GM21423 (cell line): ENCODE data around the gene ZNF580.

Source experiments
- ATAC-seq: cut with Tn5 transposase; IDR thresholded peaks from one replicate; pipeline ENCODE4 v1.9.1; 2021; ENCODE audit warnings: mild to moderate bottlenecking, moderate library complexity; ENCODE audit not compliant: unreplicated experiment

The ZNF580 gene

DNA sequence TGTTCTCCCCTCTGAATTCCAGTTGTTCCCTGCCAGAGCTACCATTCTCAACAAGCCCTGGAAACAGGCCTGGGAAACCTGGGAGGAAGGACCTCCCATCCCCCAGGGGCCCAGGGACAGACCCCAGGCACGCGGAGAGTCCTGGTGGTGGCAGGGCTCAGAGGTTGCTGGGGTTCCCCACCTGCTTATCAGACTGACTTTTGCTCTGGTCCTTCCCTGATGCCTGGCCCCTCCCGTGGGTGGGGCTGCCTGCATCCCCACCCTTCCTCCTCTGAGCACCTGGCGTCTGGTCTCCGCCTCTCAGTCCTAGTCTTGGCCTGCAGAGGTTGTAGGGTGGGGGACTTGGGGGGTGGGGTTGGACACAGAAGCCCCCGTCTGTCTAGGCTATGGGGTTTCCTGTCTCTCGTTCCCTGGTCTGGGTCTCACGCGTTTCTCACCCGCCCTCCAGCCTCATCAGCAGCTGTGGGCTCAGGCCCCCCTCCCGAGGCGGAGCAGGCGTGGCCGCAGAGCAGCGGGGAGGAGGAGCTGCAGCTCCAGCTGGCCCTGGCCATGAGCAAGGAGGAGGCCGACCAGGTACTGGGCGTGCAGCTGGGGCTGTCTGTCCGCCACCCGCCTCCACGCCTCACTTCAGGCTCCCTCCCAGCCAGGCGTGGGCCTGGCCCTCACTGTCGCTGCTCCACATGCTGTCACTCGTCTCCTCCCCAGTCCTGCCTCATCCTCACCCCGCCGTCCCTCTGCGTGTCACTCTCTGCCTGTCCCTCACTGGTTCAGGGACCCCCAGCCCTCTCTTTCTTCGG lies 47.8 kb downstream of the ZNF580 start:
- no peak for ATAC-seq

DNA sequence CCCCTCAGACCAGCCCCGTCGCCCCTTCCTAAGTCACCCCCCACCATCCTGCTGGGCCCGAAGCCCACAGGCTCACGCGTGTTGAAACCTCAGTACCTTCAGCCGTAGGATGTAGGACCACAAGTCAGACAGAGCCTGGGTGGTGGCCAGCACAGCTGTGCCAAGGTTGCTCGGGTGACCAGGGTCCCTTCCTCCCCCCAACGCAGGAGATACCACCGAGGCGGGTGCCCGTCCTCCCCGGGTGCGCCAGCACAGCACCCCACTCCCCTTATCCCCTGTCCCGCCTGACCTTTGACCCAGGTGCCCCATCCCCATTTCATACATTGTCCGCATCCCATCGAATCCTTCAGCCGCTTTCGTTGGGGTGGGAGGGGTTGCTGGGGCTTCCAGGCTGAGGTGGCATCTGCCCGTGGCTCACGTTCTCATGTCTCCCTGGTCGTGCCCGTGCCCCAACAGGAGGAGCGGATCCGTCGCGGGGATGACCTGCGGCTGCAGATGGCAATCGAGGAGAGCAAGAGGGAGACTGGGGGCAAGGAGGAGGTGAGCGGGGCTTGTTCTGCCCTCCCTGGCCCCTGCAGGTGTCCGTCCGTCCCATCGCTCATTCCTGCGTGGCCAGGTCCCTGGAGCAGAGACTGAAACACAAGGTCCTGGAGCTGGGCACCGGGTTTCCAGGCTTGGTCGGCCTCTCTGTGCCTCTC lies 48.8 kb downstream of the ZNF580 start:
- no peak for ATAC-seq

DNA sequence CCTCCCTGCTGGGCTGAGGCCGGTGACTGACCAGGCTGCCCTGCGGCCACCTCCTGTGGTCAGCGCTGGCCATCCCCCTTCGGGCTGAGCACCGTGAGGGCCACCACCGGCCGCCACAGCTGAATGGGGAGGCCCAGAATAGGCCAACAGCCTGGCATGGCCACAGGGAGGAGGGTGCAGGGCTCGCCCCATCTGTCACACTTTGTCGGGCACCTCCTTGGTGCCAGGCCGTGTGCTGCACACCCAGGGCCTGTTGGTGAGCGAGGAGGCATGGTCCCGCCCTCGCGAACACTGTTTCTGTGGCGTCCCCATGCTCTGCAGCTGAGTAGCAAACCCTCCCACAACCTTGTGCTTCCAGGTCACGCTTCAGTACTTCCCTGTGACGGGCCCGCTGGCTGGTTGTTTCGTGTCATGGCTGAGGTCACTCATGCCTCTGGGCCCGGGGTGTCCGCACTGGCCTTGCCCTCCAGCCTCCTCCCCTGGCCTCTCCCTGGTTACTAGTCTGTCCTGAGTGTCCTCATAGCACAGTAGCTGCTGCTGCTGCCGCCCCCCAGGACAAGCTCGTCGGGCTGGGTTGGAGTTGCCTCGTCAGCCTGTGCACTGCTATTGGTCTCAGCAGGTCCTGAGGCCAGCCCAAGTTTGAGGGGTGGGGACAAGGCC lies 49.4 kb downstream of the ZNF580 start:
- ATAC-seq = no peak

DNA sequence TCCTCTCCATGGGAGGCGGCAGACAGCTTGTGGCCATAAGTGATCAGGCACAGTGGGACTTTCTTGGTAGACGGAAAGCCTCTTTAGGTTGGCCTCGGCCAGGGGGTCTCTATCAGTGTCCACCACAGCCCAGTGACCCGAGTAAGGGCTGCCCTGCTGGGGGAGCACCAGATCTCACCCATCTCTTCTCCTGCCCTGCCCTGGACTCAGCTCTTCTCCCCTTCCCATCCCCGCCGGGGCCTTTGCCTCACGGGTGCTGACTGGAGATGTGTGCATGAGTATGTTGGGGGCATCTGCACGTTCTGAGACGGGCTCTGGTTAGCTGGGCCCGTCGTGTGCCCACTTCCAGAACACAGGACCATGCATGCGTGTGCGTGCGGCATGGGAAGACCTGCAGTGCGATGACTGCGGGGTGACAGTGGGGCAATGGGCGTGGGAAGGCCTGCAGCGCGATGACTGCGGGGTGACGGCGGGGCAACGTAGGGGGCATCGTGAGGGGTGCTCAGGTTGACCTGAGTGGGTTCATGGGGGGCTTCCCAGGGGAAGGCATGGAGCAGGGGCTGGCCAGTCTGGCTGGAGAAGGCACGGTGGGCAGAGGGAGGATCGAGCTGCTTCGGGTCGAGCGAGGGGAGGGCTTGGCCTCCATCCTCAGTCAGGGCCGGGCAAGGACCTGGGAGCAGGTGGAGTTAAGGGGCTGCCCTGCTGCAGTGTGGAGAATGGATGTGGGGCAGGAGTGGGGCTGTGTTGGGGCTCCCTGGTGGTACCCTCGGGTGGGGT lies 50.2 kb downstream of the ZNF580 start:
- no peak for ATAC-seq

DNA sequence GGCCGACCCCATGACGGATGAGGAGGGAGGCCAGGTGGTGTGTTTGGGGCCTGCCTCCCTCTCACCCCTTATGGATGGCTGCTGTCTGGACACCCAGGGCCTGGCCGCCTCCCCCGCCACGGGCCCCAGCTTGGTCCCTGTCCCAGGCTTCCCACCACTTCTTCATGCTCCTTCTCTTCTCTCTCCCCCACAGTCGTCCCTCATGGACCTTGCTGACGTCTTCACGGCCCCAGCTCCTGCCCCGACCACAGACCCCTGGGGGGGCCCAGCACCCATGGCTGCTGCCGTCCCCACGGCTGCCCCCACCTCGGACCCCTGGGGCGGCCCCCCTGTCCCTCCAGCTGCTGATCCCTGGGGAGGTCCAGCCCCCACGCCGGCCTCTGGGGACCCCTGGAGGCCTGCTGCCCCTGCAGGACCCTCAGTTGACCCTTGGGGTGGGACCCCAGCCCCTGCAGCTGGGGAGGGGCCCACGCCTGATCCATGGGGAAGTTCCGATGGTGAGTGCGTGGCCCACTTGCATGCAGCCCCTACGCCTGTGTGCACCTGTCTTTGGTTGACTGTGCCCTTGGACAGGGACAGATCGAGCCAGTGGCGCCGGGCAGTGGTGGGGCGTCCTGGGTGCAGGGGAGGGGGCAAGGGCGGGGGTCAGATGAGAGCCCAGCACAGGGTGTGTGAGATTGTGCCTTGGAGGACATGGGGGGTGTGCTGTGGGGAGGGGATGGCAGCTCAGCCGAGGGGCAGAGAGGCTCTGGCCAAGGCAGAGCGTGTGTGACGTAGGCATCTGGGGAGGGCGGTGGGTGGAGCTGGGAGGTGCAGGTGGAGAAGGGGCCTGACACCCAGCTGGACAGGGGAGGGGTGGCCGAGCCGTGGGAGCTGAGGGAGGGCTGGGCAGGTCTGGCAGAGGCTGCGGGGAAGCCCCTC lies 51.0 kb downstream of the ZNF580 start:
- no peak for ATAC-seq

DNA sequence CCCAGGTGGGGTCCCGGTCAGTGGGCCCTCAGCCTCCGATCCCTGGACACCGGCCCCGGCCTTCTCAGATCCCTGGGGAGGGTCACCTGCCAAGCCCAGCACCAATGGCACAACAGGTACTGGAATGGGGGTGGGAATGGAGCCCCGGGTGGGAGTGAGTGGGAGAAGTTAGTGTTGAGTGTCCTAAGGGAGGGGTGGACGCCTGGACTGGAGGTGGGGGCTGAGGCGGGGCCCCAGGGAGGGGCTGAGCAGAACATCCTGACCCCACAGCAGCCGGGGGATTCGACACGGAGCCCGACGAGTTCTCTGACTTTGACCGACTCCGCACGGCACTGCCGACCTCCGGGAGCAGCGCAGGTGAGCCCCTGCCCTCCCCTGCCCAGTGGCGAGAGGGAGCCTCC lies 51.9 kb downstream of the ZNF580 start:
- ATAC-seq = no peak
